GM12801 (cell line): ENCODE results near the gene WDR17.

Source experiments
- CTCF ChIP-seq: IDR thresholded peaks from one replicate; pipeline ENCODE4 v1.5.1; 2011; ENCODE audit warnings: control low read depth; ENCODE audit not compliant: insufficient read length; ENCODE audit errors: extremely low read depth

Gene WDR17

DNA sequence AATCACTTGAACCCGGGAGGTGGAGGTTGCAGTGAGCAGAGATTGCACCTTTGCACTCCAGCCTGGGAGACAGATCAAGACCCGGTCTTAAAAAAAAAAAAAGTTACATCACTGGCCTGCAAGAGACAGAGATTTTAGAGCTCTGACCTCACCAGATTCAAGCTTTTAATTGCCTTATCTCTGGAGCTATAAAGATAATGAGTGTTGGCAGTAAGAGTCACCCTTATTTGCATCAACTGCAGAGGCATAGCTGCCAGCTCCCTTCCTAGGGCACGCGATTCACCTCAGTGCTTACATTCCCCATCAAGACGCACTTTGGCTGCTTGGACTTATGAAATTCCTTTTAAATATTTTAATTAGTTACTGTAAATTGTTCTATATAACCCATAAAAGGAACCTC, 142.2 kb downstream of the WDR17 start:
- no peak for TF ChIP-seq CTCF

- TF ChIP-seq CTCF: no peak
Measured at GRCh38 chr4:176209535-176209934, 143.9 kb downstream of the WDR17 start.

GRCh38 chr4:176210101-176210500, 144.5 kb downstream of the WDR17 start:
- no peak for TF ChIP-seq CTCF

DNA sequence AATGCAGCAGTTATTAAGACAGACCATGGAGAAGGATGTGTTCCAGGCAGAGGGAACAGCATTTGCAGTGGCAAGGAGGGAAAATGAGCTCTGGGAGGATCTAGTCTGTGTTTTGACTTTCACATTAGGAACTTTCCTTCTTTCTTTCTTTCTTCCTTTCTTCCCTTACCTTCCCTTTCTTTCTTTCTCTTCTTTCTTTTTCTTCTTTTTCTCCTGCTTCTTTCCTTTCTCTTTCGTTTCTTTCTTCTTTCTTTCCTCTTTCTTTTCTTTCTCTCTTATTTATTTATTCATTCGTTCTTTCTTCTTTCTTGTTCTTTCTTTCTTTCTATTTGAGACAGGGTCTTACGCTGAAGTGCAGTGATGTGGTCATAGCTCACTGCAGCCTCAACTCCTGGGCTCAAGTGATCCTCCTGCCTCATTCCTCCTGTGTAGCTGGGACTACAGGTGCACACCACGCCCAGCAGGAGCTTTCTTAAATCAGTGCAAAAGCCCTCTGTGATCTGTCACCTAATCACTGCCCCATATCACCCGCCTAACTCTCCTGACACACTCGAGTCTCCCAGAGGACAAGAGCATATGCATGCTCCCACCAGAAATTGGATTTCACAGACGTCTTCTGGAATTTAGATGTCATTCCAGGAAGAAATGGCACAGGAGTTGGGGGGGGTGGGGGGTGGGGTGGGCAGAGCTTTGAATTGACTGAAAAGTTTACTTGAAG, 145.1 kb downstream of the WDR17 start:
- no peak for TF ChIP-seq CTCF

GRCh38 chr4:176217510-176217909, 151.9 kb downstream of the WDR17 start:
- TF ChIP-seq CTCF: no peak

- no peak for TF ChIP-seq CTCF
Measured at GRCh38 chr4:176222149-176222548, 156.5 kb downstream of the WDR17 start.

GRCh38 chr4:176223561-176223960, 157.9 kb downstream of the WDR17 start:
- no peak for TF ChIP-seq CTCF

- no peak for TF ChIP-seq CTCF
Measured at GRCh38 chr4:176226736-176227135, 161.1 kb downstream of the WDR17 start.
